ENCODE results near the gene BAIAP2. TPM values are rescaled to one million over a fixed set of nuclear protein-coding genes. Genes with fewer than 3 reads are reported as not detected.

BAIAP2 gene
- total RNA-seq, 1 experiment from 2014 or later, result 105 TPM

GRCh38 chr17:81050645-81051625 lies 16.0 kb downstream of the BAIAP2 start:
- no peak for DNase-seq (ENCODE audit: low spot score)

GRCh38 chr17:81052199-81052997 lies 17.4 kb downstream of the BAIAP2 start:
- DNase-seq (ENCODE audit: low spot score), result no peak

- no peak for DNase-seq (ENCODE audit: low spot score)
Measured at GRCh38 chr17:81053041-81053970, 18.4 kb downstream of the BAIAP2 start.

GRCh38 chr17:81054308-81054707 lies 19.4 kb downstream of the BAIAP2 start:
- DNase-seq (ENCODE audit: low spot score), result no peak

- no peak for DNase-seq (ENCODE audit: low spot score)
Measured at GRCh38 chr17:81054881-81055370, 20.0 kb downstream of the BAIAP2 start.

- no peak for DNase-seq (ENCODE audit: low spot score)
Measured at GRCh38 chr17:81056312-81056711, 21.4 kb downstream of the BAIAP2 start.

GRCh38 chr17:81057079-81057730 lies 22.3 kb downstream of the BAIAP2 start:
- DNase-seq (ENCODE audit: low spot score), result peak; percentile 90

- no peak for DNase-seq (ENCODE audit: low spot score)
Measured at GRCh38 chr17:81057777-81058176, 22.8 kb downstream of the BAIAP2 start.

GRCh38 chr17:81058263-81058871 lies 23.4 kb downstream of the BAIAP2 start:
- DNase-seq (ENCODE audit: low spot score), result no peak

- no peak for DNase-seq (ENCODE audit: low spot score)
Measured at GRCh38 chr17:81059026-81059425, 24.1 kb downstream of the BAIAP2 start.

GRCh38 chr17:81060416-81060815 lies 25.5 kb downstream of the BAIAP2 start:
- DNase-seq (ENCODE audit: low spot score), result no peak

GRCh38 chr17:81061027-81061735 lies 26.2 kb downstream of the BAIAP2 start:
- DNase-seq (ENCODE audit: low spot score), result no peak

GRCh38 chr17:81062014-81062780 lies 27.2 kb downstream of the BAIAP2 start:
- no peak for DNase-seq (ENCODE audit: low spot score)

GRCh38 chr17:81063106-81064093 lies 28.4 kb downstream of the BAIAP2 start:
- DNase-seq (ENCODE audit: low spot score), result no peak

GRCh38 chr17:81064678-81065475 lies 29.9 kb downstream of the BAIAP2 start:
- DNase-seq (ENCODE audit: low spot score), result no peak

- no peak for DNase-seq (ENCODE audit: low spot score)
Measured at GRCh38 chr17:81065500-81065899, 30.5 kb downstream of the BAIAP2 start.

GRCh38 chr17:81066072-81066471 lies 31.1 kb downstream of the BAIAP2 start:
- DNase-seq (ENCODE audit: low spot score), result no peak

All from HT-29 (cell line).